ENCODE results near the gene ABHD1. TPM values are rescaled to one million over a fixed set of nuclear protein-coding genes. Genes with fewer than 3 reads are reported as not detected.
A peak's percentile ranks its signal among the peaks of the same experiment; 100 is the strongest.

The ABHD1 gene
- total and polyA plus RNA-seq, 2 donors (not counting 1 experiment from before 2014, with no cell fraction given), result 0.08 to 0.17 TPM

- H3K27ac ChIP-seq (ENCODE audit: insufficient read depth, low read length), result no peak overlapping the region
- no peak overlapping the region for H2AFZ ChIP-seq (ENCODE audit: low read length)
- H3K4me2 ChIP-seq (ENCODE audit: extremely low read depth, insufficient read depth, low read length), result no peak overlapping the region
- no peak overlapping the region for H3K9ac ChIP-seq (ENCODE audit: insufficient read depth, low read length)
- TF ChIP-seq CTCF (conservative IDR thresholded peaks at IDR 0.05 in 1 of 2, IDR thresholded peaks at IDR 0.05 in 1 of 2; ENCODE audit: low read depth in 1 of 2, low read length in 2 of 2), result no peak
- TF ChIP-seq EZH2 (IDR thresholded peaks at IDR 0.05; ENCODE audit: low read length, missing control alignments), result no peak
- no peaks in the 10 kb centered on the region for H3K4me1 ChIP-seq (ENCODE audit: control insufficient read depth, extremely low read depth, insufficient read depth, low read length)
- DNase-seq (ENCODE audit: low read depth in 2 of 2), result no peak
- H3K27me3 ChIP-seq (ENCODE audit: control insufficient read depth, insufficient read depth, low read length), result peaks cover 7% of the 10 kb centered on the region
- no peaks in the 10 kb centered on the region for H3K36me3 ChIP-seq (ENCODE audit: control insufficient read depth, insufficient read depth, low read length)
- no peak overlapping the region for H3K4me3 ChIP-seq (replicated peaks in 1 of 4; ENCODE audit: control extremely low read depth in 1 of 4, insufficient read depth in 1 of 4, low read depth in 3 of 4, low read length in 4 of 4)
- H4K20me1 ChIP-seq (ENCODE audit: control insufficient read depth, extremely low read depth, insufficient read depth, low read length), result no peaks in the 10 kb centered on the region
- H3K79me2 ChIP-seq (ENCODE audit: control insufficient read depth, insufficient read depth, low read length), result no peaks in the 10 kb centered on the region
- no peaks in the 10 kb centered on the region for H3K9me3 ChIP-seq (ENCODE audit: control insufficient read depth, insufficient read depth, low read depth, low read length)
These were observed 36.6 kb downstream of the ABHD1 start for GRCh38 chr2:27160191-27160590.

- no peaks in the 10 kb centered on the region for H4K20me1 ChIP-seq (ENCODE audit: control insufficient read depth, extremely low read depth, insufficient read depth, low read length)
- no peak overlapping the region for H2AFZ ChIP-seq (ENCODE audit: low read length)
- no peaks in the 10 kb centered on the region for H3K79me2 ChIP-seq (ENCODE audit: control insufficient read depth, insufficient read depth, low read length)
- H3K9ac ChIP-seq (ENCODE audit: insufficient read depth, low read length), result no peak overlapping the region
- TF ChIP-seq EZH2 (IDR thresholded peaks at IDR 0.05; ENCODE audit: low read length, missing control alignments) (no peak), CTCF (conservative IDR thresholded peaks at IDR 0.05 in 1 of 2, IDR thresholded peaks at IDR 0.05 in 1 of 2; ENCODE audit: low read depth in 1 of 2, low read length in 2 of 2) (no peak)
- peak; percentile 9 to 19 for DNase-seq (ENCODE audit: low read depth in 2 of 2)
- no peak overlapping the region for H3K4me3 ChIP-seq (replicated peaks in 1 of 4; ENCODE audit: control extremely low read depth in 1 of 4, insufficient read depth in 1 of 4, low read depth in 3 of 4, low read length in 4 of 4)
- no peaks in the 10 kb centered on the region for H3K36me3 ChIP-seq (ENCODE audit: control insufficient read depth, insufficient read depth, low read length)
- no peak overlapping the region for H3K4me2 ChIP-seq (ENCODE audit: extremely low read depth, insufficient read depth, low read length)
- no peaks in the 10 kb centered on the region for H3K9me3 ChIP-seq (ENCODE audit: control insufficient read depth, insufficient read depth, low read depth, low read length)
- H3K27me3 ChIP-seq (ENCODE audit: control insufficient read depth, insufficient read depth, low read length), result peaks cover 11% of the 10 kb centered on the region
- no peaks in the 10 kb centered on the region for H3K4me1 ChIP-seq (ENCODE audit: control insufficient read depth, extremely low read depth, insufficient read depth, low read length)
- H3K27ac ChIP-seq (ENCODE audit: insufficient read depth, low read length), result no peak overlapping the region
These were observed 38.8 kb downstream of the ABHD1 start for GRCh38 chr2:27162151-27163121.

GRCh38 chr2:27164960-27165763, 41.5 kb downstream of the ABHD1 start:
- Histone ChIP-seq H3K9ac (ENCODE audit: insufficient read depth, low read length) (no peak overlapping the region), H3K27ac (ENCODE audit: insufficient read depth, low read length) (no peak overlapping the region), H3K9me3 (ENCODE audit: control insufficient read depth, insufficient read depth, low read depth, low read length) (no peaks in the 10 kb centered on the region), H3K27me3 (ENCODE audit: control insufficient read depth, insufficient read depth, low read length) (peaks cover 8% of the 10 kb centered on the region), H3K4me2 (ENCODE audit: extremely low read depth, insufficient read depth, low read length) (no peak overlapping the region), H4K20me1 (ENCODE audit: control insufficient read depth, extremely low read depth, insufficient read depth, low read length) (no peaks in the 10 kb centered on the region), H3K79me2 (ENCODE audit: control insufficient read depth, insufficient read depth, low read length) (no peaks in the 10 kb centered on the region), H3K4me1 (ENCODE audit: control insufficient read depth, extremely low read depth, insufficient read depth, low read length) (no peaks in the 10 kb centered on the region), H2AFZ (ENCODE audit: low read length) (no peak overlapping the region), H3K4me3 (replicated peaks in 1 of 4; ENCODE audit: control extremely low read depth in 1 of 4, insufficient read depth in 1 of 4, low read depth in 3 of 4, low read length in 4 of 4) (no peak overlapping the region), H3K36me3 (ENCODE audit: control insufficient read depth, insufficient read depth, low read length) (no peaks in the 10 kb centered on the region)
- DNase-seq (ENCODE audit: low read depth in 2 of 2), result no peak
- TF ChIP-seq EZH2 (IDR thresholded peaks at IDR 0.05; ENCODE audit: low read length, missing control alignments), result no peak
- no peak for TF ChIP-seq CTCF (conservative IDR thresholded peaks at IDR 0.05 in 1 of 2, IDR thresholded peaks at IDR 0.05 in 1 of 2; ENCODE audit: low read depth in 1 of 2, low read length in 2 of 2)
